Lung (tissue), 12 donors: ENCODE measurements around the gene GGPS1. TPM values are rescaled to one million over a fixed set of nuclear protein-coding genes. Genes with fewer than 3 reads are reported as not detected.
"Not testable (repeated sequence)": the region's sequence is repeated elsewhere in the genome, so short reads cannot be mapped to it uniquely, and the experiment has no call there.

Source experiments
- ATAC-seq: fragments of 200-7000 bp; cut with Tn5 transposase; one replicate; pipeline ENCODE4 v1.9.1; 2020; ENCODE audit warnings: moderate number of reproducible peaks; ENCODE audit not compliant: insufficient read depth, low FRiP score
- DNase-seq, 3 donors: peaks; one replicate each; pipeline ENCODE4 v3.0.0-alpha.2; 2013 to 2017
- H3K27ac ChIP-seq, 2 donors: one replicate each; pipeline ENCODE4 v1.5.1; 2013; ENCODE audit warnings: mild to moderate bottlenecking in 2 of 2, moderate library complexity in 2 of 2, control low read depth in 1 of 2, inconsistent platforms in 1 of 2, low read depth in 1 of 2, low read length in 1 of 2
- H3K27me3 ChIP-seq, 3 donors: one replicate each; pipeline ENCODE4 v1.5.1; 2013; ENCODE audit warnings: low read length in 2 of 3; ENCODE audit not compliant: control insufficient read depth in 3 of 3, insufficient read depth in 3 of 3
- H3K36me3 ChIP-seq, 4 donors: one replicate each; pipeline ENCODE4 v1.5.1; 2013; ENCODE audit warnings: low read length in 4 of 4, mild to moderate bottlenecking in 1 of 4, moderate library complexity in 1 of 4; ENCODE audit not compliant: control insufficient read depth in 4 of 4, insufficient read depth in 4 of 4
- H3K4me1 ChIP-seq, 5 donors: one replicate each; pipeline ENCODE4 v1.5.1; 2013; ENCODE audit warnings: low read length in 5 of 5, mild to moderate bottlenecking in 2 of 5, moderate library complexity in 1 of 5; ENCODE audit not compliant: control insufficient read depth in 5 of 5, insufficient read depth in 5 of 5
- H3K4me3 ChIP-seq: one replicate; pipeline ENCODE4 v1.5.1; 2013; ENCODE audit warnings: mild to moderate bottlenecking, control low read depth, moderate library complexity
- H3K9ac ChIP-seq, 2 donors: one replicate each; pipeline ENCODE4 v1.5.1; 2013; ENCODE audit warnings: low read length in 2 of 2, control low read depth in 1 of 2; ENCODE audit not compliant: insufficient read depth in 1 of 2
- H3K9me3 ChIP-seq, 4 donors: one replicate each; pipeline ENCODE4 v1.5.1; 2013; ENCODE audit warnings: low read length in 3 of 4, mild to moderate bottlenecking in 1 of 4, moderate library complexity in 1 of 4; ENCODE audit not compliant: control insufficient read depth in 4 of 4, insufficient read depth in 3 of 4
- CTCF ChIP-seq: IDR thresholded peaks from 2 replicates; pipeline ENCODE4 v1.5.1; 2012; ENCODE audit warnings: mild to moderate bottlenecking; ENCODE audit errors: control extremely low read depth, extremely low read depth
- WGBS, 2 donors: extraction: QIAGEN DNeasy Blood & Tissue Kit; methylation state at CpG; one replicate each; pipeline ENCODE4 v1.1.7; 2013; 5-methylcytosine and 5-hydroxymethylcytosine counted together
- polyA plus RNA-seq, 2 donors: library from polyadenylated mRNA; stranded (reverse); fragments of 200-250 nt; gene quantifications; one replicate each; pipeline ENCODE4 v1.2.1, GENCODE V29; 2013
- total RNA-seq, 2 donors: library from RNA; depleted of rRNA in 1 of 2; stranded (reverse); fragments of >200 nt in 1 of 2; gene quantifications; one replicate each; pipeline ENCODE4 v1.2.1, GENCODE V29; 2014 to 2021
- donor health status: control.
- donor health status: control.
- donor health status: Bipolar disorder and iron deficiency.
- donor health status: healthy.
- donor health status: DM: yes; HTN: yes; CAD: no.

GGPS1 gene
- total and polyA plus RNA-seq, 4 donors = 16.3 to 34.0 (median 26.3) TPM

- Histone ChIP-seq H3K27me3 (no peaks in the 10 kb centered on the region), H3K27ac (no peak overlapping the region), H3K4me1 (peaks cover 0 to 9% (median 4%) of the 10 kb centered on the region in 5 donors), H3K4me3 (no peak overlapping the region), H3K9ac (no peak overlapping the region), H3K36me3 (peaks cover 0 to 3% (median 0%) of the 10 kb centered on the region in 4 donors), H3K9me3 (no peaks in the 10 kb centered on the region)
- DNase-seq (no peak), ATAC-seq (no peak)
- no peak for TF ChIP-seq CTCF
- 97 to 98% methylated on average over 15 of the region's 15 CpGs for WGBS, 2 donors
Measured at GRCh38 chr1:235280467-235280866, 47.9 kb upstream of the GGPS1 start.

GRCh38 chr1:235283636-235284035 lies 44.7 kb upstream of the GGPS1 start:
- not testable (repeated sequence) for H3K9ac ChIP-seq, H3K27me3 ChIP-seq, H3K4me3 ChIP-seq, H3K4me1 ChIP-seq, H3K9me3 ChIP-seq, H3K27ac ChIP-seq, ATAC-seq, DNase-seq, H3K36me3 ChIP-seq
- 93% methylated on average over 13 of the region's 13 CpGs for WGBS, 2 donors

DNA sequence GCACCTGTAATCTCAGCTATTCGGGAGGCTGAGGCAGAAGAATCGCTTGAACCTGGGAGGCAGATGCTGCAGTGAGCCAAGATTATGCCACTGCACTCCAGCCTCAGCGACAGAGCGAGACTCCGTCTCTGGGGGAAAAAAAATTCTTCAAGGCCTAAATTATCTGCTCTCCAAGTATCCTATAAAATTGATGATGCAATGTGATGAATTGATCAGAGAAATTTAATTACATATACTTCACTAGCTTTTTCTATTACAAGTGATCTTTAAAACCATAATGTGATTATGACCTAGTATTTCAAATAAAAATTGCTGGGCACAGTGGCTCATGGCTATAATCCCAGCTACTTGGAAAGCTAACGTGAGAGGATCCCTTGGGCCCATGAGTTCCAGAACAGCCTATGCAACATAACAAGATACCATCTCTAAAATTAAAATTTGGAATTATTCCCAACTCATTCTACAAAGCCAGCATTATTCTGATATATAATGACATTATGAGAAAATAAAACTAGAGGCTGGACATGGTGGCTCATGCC lies 44.1 kb upstream of the GGPS1 start:
- Histone ChIP-seq H3K4me3 (no peak overlapping the region), H3K9ac (no peak overlapping the region), H3K27me3 (no peaks in the 10 kb centered on the region), H3K36me3 (no peaks in the 10 kb centered on the region), H3K27ac (no peak overlapping the region), H3K9me3 (no peaks in the 10 kb centered on the region), H3K4me1 (peaks cover 0 to 8% (median 0%) of the 10 kb centered on the region in 5 donors)
- no peak for DNase-seq
- no peak for TF ChIP-seq CTCF
- ATAC-seq = no peak
- 96 to 97% methylated on average over 6 of the region's 6 CpGs for WGBS, 2 donors

DNA sequence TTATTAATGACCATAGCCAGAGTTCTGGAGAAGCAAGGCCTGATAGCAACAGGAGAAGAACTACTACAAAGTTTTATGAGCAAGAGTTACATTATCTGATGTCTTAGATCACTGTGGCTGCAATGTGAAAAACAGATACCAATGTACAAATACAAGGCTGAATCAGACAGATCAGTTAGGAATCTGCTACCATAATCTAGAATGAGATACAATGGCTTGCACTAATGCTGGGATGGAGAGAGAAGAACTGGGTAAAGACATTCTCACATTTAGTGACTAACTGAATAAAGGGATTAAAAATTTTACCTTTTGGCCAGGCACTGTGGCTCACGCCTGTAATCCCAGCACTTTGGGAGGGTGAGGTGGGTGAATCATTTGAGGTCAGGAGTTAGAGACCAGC lies 41.7 kb upstream of the GGPS1 start:
- 89 to 97% methylated on average over 1 of the region's 1 CpG for WGBS, 2 donors
- Histone ChIP-seq H3K9ac (no peak overlapping the region), H3K9me3 (no peaks in the 10 kb centered on the region), H3K4me3 (no peak overlapping the region), H3K27ac (no peak overlapping the region), H3K36me3 (no peaks in the 10 kb centered on the region), H3K4me1 (peaks cover 0 to 15% (median 0%) of the 10 kb centered on the region in 5 donors), H3K27me3 (no peaks in the 10 kb centered on the region)
- no peak for ATAC-seq
- no peak for DNase-seq
- no peak for TF ChIP-seq CTCF
